ENCODE measurements around the gene ALAS1.

- TF ChIP-seq CTCF (conservative IDR thresholded peaks at IDR 0.05): no peak
- no peak for TF ChIP-seq EZH2 (IDR thresholded peaks at IDR 0.05; ENCODE audit: low read depth)
These were observed 983 bp upstream of the ALAS1 start for GRCh38 chr3:52196977-52197376.

Data from PC-9 (cell line).